SK-N-SH (cell line): ENCODE results near the gene ABR. TPM values are rescaled to one million over a fixed set of nuclear protein-coding genes. Genes with fewer than 3 reads are reported as not detected.

Source experiments
- CTCF ChIA-PET: fragments of 300-600, 350-600 bp; formaldehyde crosslinking; extraction: SDS; loops from one replicate; lab custom pipeline; 2021; lab: Yijun Ruan, JAX
- POLR2A ChIA-PET: fragments of 350-600 bp; sonication (Branson Sonifier 250); formaldehyde crosslinking; extraction: SDS; loops from one replicate; lab custom pipeline; 2020; ENCODE audit warnings: antibody characterized with exemption, inconsistent platforms; lab: Yijun Ruan, JAX
- DNase-seq: peaks from one replicate; pipeline ENCODE4 v3.0.0; 2012
- H2AFZ ChIP-seq: fragments of 200-600 bp; sonication (generic); 2 replicates; pipeline ENCODE4 v1.8.1; 2016; ENCODE audit warnings: antibody characterized with exemption, mild to moderate bottlenecking, low read depth
- H3F3A ChIP-seq: fragments of 200-600 bp; sonication (generic); replicated peaks from 2 replicates; pipeline ENCODE3; 2016; ENCODE audit warnings: antibody characterized with exemption, mild to moderate bottlenecking; ENCODE audit not compliant: insufficient read depth
- H3K27ac ChIP-seq, 2 experiments: fragments of 200-500 bp in 1 of 2; fragments of 200-600 bp in 1 of 2; sonication (Bioruptor generic) in 1 of 2; sonication (generic), shearing (Covaris generic) in 1 of 2; 2 replicates each; pipeline versions ENCODE4 v1.5.1 to v1.6.1; 2014 to 2016; ENCODE audit warnings: low read depth in 2 of 2, inconsistent platforms in 1 of 2, low read length in 1 of 2, mild to moderate bottlenecking in 1 of 2, mixed read lengths in 1 of 2
- H3K27me3 ChIP-seq: fragments of 200-600 bp; sonication (generic), shearing (Covaris generic); 2 replicates; pipeline ENCODE4 v1.6.1; 2016; ENCODE audit warnings: mixed run types; ENCODE audit not compliant: insufficient read depth
- H3K36me3 ChIP-seq, 2 experiments: fragments of 200-500 bp in 1 of 2; fragments of 200-600 bp in 1 of 2; sonication (Bioruptor generic) in 1 of 2; sonication (generic) in 1 of 2; replicated peaks in 1 of 2; 2 replicates each; pipeline versions ENCODE3 to v1.5.1; 2014 to 2016; ENCODE audit warnings: low read length in 1 of 2, mild to moderate bottlenecking in 1 of 2; ENCODE audit not compliant: insufficient read depth in 2 of 2, control insufficient read depth in 1 of 2
- H3K4me1 ChIP-seq, 2 experiments: fragments of 200-500 bp in 1 of 2; fragments of 200-600 bp in 1 of 2; sonication (Bioruptor generic) in 1 of 2; sonication (generic), shearing (Covaris generic) in 1 of 2; 2 replicates each; pipeline versions ENCODE4 v1.5.1 to v1.6.1; 2014 to 2016; ENCODE audit warnings: low read depth in 1 of 2, low read length in 1 of 2, mixed run types in 1 of 2; ENCODE audit not compliant: insufficient read depth in 2 of 2, control insufficient read depth in 1 of 2
- H3K4me2 ChIP-seq: fragments of 200-600 bp; sonication (generic), shearing (Covaris generic); 2 replicates; pipeline ENCODE4 v1.6.1; 2017; ENCODE audit warnings: mixed run types
- H3K4me3 ChIP-seq, 2 experiments: fragments of 200-500 bp in 1 of 2; fragments of 200-600 bp in 1 of 2; sonication (Bioruptor generic) in 1 of 2; sonication (generic), shearing (Covaris generic) in 1 of 2; 2 replicates each; pipeline versions ENCODE4 v1.5.1 to v1.8.1; 2014 to 2016; ENCODE audit warnings: low read depth in 2 of 2, inconsistent platforms in 1 of 2, low read length in 1 of 2, mild to moderate bottlenecking in 1 of 2, mixed read lengths in 1 of 2, moderate library complexity in 1 of 2
- H3K79me2 ChIP-seq: fragments of 200-600 bp; sonication (generic); 2 replicates; pipeline ENCODE4 v1.8.1; 2017; ENCODE audit warnings: mild to moderate bottlenecking; ENCODE audit not compliant: insufficient read depth
- H3K9ac ChIP-seq: fragments of 200-600 bp; sonication (generic); 2 replicates; pipeline ENCODE4 v1.6.1; 2017; ENCODE audit warnings: mixed run types
- H3K9me2 ChIP-seq: fragments of 200-600 bp; sonication (generic); 2 replicates; pipeline ENCODE4 v1.6.1; 2017; ENCODE audit warnings: mixed run types
- H3K9me3 ChIP-seq: fragments of 200-600 bp; sonication (generic); 2 replicates; pipeline ENCODE4 v1.6.1; 2017; ENCODE audit warnings: mixed run types, mild to moderate bottlenecking, moderate library complexity
- H4K20me1 ChIP-seq: fragments of 200-600 bp; sonication (generic); 2 replicates; pipeline ENCODE4 v1.6.1; 2017; ENCODE audit warnings: mild to moderate bottlenecking, mixed run types; ENCODE audit not compliant: insufficient read depth
- CTCF ChIP-seq: fragments of 200-600 bp; sonication (generic); IDR thresholded peaks from 2 replicates; pipeline ENCODE4 v1.6.1; 2017; ENCODE audit warnings: antibody characterized with exemption, mild to moderate bottlenecking, moderate library complexity
- ELF1 ChIP-seq: IDR thresholded peaks from 2 replicates; pipeline ENCODE4 v1.4.0; 2012
- EP300 ChIP-seq, 2 experiments: IDR thresholded peaks; 2 replicates each; pipeline versions ENCODE4 v1.4.0 to v1.6.1; 2012; ENCODE audit warnings: borderline replicate concordance in 1 of 2, low read depth in 1 of 2, low read length in 1 of 2
- GABPA ChIP-seq: IDR thresholded peaks from 2 replicates; pipeline ENCODE4 v1.4.0; 2012; ENCODE audit warnings: low read depth, mild to moderate bottlenecking
- GATA2 ChIP-seq: sonication (generic); formaldehyde crosslinking; IDR thresholded peaks from 2 replicates; pipeline ENCODE4 v1.5.0; 2020; ENCODE audit warnings: mild to moderate bottlenecking, missing genetic modification reagents
- RAD21 ChIP-seq: IDR thresholded peaks from 2 replicates; pipeline ENCODE4 v1.6.1; 2012; ENCODE audit warnings: mild to moderate bottlenecking, low read length
- RXRA ChIP-seq: IDR thresholded peaks from 2 replicates; pipeline ENCODE4 v1.4.0; 2012; ENCODE audit warnings: low read depth, mild to moderate bottlenecking, borderline replicate concordance
- SIN3A ChIP-seq: IDR thresholded peaks from 2 replicates; pipeline ENCODE4 v1.6.1; 2012; ENCODE audit warnings: low read depth, mild to moderate bottlenecking, low read length, moderate library complexity, borderline replicate concordance
- SMC3 ChIP-seq: IDR thresholded peaks from 2 replicates; pipeline ENCODE4 v1.6.1; 2012; ENCODE audit warnings: low read depth, low read length, improper control_type of control experiment
- TCF12 ChIP-seq: IDR thresholded peaks from 2 replicates; pipeline ENCODE4 v1.4.0; 2012
- YY1 ChIP-seq: IDR thresholded peaks from 2 replicates; pipeline ENCODE4 v1.4.0; 2012; ENCODE audit warnings: low read depth, mild to moderate bottlenecking
- ZBTB33 ChIP-seq: IDR thresholded peaks from 2 replicates; pipeline ENCODE4 v1.4.0; 2012; ENCODE audit warnings: low read depth, borderline replicate concordance
- WGBS: methylation state at CpG from one replicate; pipeline ENCODE4 v1.1.6; 2017; ENCODE audit warnings: low lambda C conversion rate; 5-methylcytosine and 5-hydroxymethylcytosine counted together
- polyA plus RNA-seq, 3 experiments: library from polyadenylated mRNA; depleted of rRNA; stranded (reverse); fragments of >200 nt; gene quantifications; 2 replicates each; pipeline ENCODE4 v1.2.3, GENCODE V29; 2012

The ABR gene
- polyA plus RNA-seq, 1 of the 3 experiments (the other 2 are of a cell fraction), result 117 TPM

GRCh38 chr17:1037238-1037879 is 142.4 kb downstream of the ABR start (continued):
- TF ChIP-seq ELF1, result no peak
- TF ChIP-seq GATA2 (CRISPR knock-in tag), result no peak
- TF ChIP-seq TCF12, result no peak
- TF ChIP-seq SIN3A, result no peak
- TF ChIP-seq RAD21, result no peak

GRCh38 chr17:1036845-1037237 is 142.9 kb downstream of the ABR start:
- H3K27ac ChIP-seq, result no peak overlapping the region
- no peaks in the 10 kb centered on the region for H3K27me3 ChIP-seq
- H3F3A ChIP-seq, result no peaks in the 10 kb centered on the region
- peaks cover 51% of the 10 kb centered on the region for H4K20me1 ChIP-seq
- no peaks in the 10 kb centered on the region for H3K9me3 ChIP-seq
- peaks cover 0 to 14% of the 10 kb centered on the region in 2 experiments for H3K36me3 ChIP-seq
- WGBS, result 96% methylated on average over 2 of the region's 2 CpGs
- CTCF ChIA-PET, result interaction anchor here (1.2 to 3.2 kb wide), 3 partner anchors 19 to 56 kb away, joined by 3 to 13 read pairs (median 5); no protein-coding TSS in a partner anchor
- no peak overlapping the region for H2AFZ ChIP-seq
- no peak overlapping the region for H3K4me3 ChIP-seq
- no peak overlapping the region for H3K9ac ChIP-seq
- TF ChIP-seq GABPA (no peak), CTCF (no peak), YY1 (no peak), SMC3 (no peak), ZBTB33 (no peak), EP300 (IDR thresholded peaks at IDR 0.05; ENCODE audit: borderline replicate concordance in 1 of 2, low read depth in 1 of 2, low read length in 1 of 2) (no peak), SIN3A (no peak), GATA2 (CRISPR knock-in tag) (no peak), TCF12 (no peak), RXRA (no peak)
- TF ChIP-seq, all 33 proteins: peak for 0
- DNase-seq, result no peak
- Histone ChIP-seq H3K4me2 (no peak overlapping the region), H3K4me1 (peaks cover 0 to 13% of the 10 kb centered on the region in 2 experiments; a peak in 1 of 4 replicates), H3K79me2 (0 out of 2 replicates have a peak, but pooled peaks cover 2% of the 10 kb centered on the region), H3K9me2 (no peaks in the 10 kb centered on the region)
- POLR2A ChIA-PET, result no interaction called here
